HG02885 (cell line): ENCODE results near the gene ARHGEF12.

ENCODE experiments used
- ATAC-seq: cut with Tn5 transposase; IDR thresholded peaks from one replicate; pipeline ENCODE4 v1.9.1; 2021; ENCODE audit warnings: mild to moderate bottlenecking; ENCODE audit not compliant: unreplicated experiment, poor library complexity

The ARHGEF12 gene

DNA sequence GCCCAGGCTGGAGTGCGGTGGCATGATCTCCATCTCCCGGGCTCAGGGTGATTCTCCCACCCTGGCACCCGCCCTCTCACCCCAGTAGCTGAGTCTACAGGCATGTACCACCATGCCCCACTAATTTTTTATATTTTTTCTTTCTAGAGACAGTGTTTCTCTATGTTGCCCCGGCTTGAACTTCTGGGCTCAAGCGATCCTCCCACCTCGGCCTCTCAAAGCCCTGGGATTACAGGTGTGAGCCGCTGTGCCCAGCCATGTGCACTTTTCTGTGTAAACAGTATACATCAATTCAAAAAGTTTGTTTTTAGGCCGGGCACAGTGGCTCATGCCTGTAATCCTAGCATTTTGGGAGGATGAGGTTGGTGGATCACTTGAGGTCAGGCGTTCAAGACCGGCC, 190.0 kb downstream of the ARHGEF12 start:
- ATAC-seq, result no peak

DNA sequence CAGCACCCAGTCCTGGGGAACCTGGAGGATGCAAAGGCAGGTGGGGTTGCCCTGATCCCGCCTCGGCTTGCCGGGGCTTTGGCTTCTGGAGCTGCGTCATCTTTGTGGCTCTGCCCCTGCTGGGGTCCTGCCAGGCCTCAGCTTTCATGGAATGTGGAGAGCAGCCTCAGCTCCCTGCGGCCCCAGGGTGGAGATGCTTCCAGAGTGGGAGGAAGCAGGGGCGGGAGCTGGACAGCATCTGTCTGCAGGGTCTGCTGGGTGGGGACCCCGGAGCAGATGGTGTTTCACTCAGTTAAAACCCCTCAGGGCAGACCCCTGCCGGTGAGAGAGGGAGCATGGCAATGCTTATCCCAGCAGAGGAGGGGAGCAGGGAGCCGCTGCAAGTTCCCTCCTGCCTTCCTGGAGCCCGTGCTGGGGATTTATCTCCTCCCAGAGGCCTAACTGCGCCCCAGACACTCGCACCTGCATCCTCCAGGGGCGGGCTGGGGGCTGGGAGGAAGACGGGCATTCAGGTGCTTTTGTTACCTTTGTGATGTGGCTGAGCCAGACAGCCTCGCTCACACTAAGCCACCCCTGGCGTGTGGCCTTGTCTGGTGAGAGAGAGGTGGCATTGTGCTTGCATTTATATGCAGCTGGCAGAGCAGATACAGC, 191.0 kb downstream of the ARHGEF12 start:
- ATAC-seq, result no peak

GRCh38 chr11:120528749-120529148, 192.5 kb downstream of the ARHGEF12 start:
- no peak for ATAC-seq

DNA sequence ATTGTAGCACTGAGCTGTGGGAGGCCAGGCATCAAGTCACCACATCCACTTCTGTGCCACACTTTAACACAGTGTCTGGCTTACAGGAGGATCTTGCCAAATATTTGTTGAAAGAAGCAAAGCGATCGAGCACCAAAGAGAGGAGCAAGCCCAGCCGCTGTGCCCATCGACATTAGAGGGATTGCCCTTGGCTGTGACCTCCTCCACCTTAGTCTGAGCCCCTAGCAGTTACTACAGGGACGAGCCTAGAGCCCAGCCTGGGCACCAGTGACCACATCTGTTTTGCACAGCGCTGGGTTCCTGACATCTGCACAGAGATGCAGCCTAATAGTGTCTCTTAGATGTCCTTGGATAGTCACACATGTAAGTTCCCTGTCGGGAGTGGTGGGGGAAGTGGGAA, 193.0 kb downstream of the ARHGEF12 start:
- ATAC-seq, result no peak

DNA sequence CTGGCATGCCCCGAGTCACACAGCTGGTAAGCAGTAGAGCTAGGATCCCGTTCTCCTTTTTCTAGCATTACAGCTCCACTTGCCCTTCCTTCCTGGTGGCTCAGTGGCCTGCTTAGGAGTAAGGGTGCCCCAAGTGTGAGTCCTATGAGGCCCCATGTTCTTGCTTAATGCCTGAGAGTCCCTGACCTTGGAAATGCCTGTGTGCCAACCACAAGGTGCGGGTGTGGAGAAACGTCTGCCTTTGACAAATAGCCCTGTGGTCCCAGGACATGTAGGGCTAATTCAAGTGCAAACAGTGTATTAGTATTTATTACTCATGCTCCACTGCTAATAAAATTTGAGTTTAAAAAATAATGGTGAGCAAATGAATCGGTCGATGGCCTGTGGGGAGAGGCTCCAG, 193.7 kb downstream of the ARHGEF12 start:
- ATAC-seq, result no peak

- ATAC-seq, result no peak
These were observed 196.0 kb downstream of the ARHGEF12 start for GRCh38 chr11:120532082-120532831.

DNA sequence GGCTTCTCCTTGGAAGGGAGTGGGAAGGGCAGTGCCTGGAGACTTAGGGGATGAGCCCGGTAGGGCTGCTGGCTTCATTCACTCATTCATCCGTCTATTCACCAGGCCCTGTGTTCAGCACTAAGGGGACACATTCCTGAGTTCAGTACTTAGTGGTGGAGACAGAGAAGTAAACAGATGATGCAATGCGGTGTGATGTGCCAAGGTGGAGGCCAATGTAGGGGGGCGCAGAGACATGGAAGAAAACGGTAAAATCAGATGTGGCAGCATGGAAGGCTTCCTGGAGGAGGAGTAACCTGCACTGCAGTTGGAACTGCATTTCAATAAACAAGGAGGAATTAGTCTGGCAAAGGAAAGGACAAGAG, 196.6 kb downstream of the ARHGEF12 start:
- no peak for ATAC-seq

DNA sequence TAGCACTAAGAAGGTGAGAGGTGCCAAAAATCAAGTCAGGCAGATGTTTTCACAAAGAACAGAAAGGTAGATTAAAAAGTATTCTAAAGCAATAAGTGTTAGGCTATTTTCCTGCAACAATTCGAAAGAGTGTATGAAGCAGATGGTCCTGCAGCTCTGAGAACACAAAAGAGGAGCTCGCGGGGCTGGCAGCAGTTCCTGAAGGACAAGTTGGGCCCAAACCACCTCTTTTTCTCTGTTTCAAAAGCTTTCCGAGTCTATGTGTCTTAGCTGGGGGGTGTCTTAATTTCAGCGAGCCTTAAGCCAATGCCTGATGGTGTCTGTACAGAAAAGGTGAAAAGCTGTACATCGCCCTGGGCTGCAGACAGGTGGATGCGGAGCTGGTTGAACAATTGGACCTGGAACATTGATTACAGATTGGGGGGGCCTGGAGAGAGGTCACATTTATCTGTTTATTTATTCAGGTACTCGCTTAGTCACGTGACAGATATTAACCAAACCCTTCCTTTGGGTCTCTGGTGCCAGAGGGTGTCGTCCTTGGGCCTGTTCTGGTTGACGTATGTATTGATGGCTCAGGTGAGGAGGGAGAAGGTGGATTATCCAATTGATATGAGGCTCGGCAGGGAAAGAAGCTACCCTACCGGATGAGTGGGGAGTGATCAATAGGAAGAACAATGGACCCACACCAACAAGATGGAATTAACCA, 200.0 kb downstream of the ARHGEF12 start:
- no peak for ATAC-seq

DNA sequence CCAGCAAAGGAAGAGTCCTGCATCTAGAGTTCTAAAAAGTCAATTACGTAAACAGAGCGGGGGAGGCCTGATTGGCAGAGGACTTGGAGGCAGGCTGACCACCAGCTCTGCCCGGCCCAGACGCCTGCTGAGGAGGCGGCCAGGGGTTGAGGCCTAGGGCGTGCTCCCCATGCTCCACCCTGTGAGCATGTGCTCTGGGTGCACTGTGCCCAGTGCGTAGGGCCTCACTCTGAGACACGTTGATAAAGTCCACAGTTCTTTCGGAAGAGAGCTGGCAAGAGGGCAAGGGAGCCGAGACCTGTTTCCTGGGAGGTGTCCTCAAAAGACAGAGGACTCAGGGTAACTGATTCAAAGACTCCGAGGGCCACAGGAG, 200.6 kb downstream of the ARHGEF12 start:
- ATAC-seq, result no peak

DNA sequence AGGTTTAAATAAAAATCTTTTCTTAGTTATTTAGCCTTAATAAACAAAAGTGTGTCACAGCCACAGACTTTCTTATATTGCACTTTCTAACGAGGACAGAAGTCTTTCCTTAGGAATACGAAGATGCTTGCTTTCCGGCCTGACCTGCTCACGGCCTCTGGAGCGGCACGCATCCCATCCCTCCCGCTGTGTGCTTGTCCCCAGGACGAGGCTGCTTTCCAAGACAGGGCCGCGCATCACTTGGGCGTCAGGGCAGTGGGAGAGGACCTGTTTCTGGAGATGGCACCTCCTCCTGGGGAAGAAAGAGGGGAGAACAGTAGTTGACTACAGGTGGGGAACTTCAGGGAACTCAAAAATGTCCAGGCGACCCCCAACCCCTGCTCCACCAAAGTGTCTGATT, 201.8 kb downstream of the ARHGEF12 start:
- ATAC-seq, result no peak

DNA sequence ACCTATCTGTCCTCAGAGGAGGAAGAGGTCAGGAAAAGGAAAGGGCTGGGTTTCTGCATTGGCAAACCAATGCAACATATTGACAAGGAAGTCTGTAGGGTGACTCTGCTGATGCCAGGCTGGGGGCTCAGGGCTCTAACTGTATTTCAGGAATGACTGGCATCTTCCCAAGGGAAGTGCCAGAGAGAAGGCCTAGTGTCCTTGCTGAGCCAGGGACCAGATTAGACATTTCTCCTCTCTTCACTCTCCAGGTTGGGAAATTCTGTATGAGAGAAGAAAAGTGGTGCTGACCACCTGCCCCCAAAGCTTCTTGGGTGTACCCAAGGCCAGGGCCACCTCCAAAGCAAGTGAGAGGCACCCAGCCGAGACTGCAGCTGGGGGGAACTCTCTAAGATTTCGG, 202.5 kb downstream of the ARHGEF12 start:
- ATAC-seq, result no peak
